ENCODE data around the gene NCOA4.

The NCOA4 gene

GRCh38 chr10:46075869-46076268 lies 45.4 kb upstream of the NCOA4 start:
- no peaks in the 10 kb centered on the region for H3K9me3 ChIP-seq (ENCODE audit: control insufficient read depth, low read length)

GRCh38 chr10:46074196-46074946 lies 43.9 kb upstream of the NCOA4 start:
- Histone ChIP-seq H2AFZ (no peak overlapping the region), H3K9ac (no peak overlapping the region), H3K4me1 (no peaks in the 10 kb centered on the region), H3K9me3 (ENCODE audit: control insufficient read depth, low read length) (no peaks in the 10 kb centered on the region), H3K79me2 (no peaks in the 10 kb centered on the region), H3K4me2 (ENCODE audit: low read length) (no peak overlapping the region), H3K36me3 (ENCODE audit: control insufficient read depth, insufficient read depth, low read length) (no peaks in the 10 kb centered on the region), H3K27me3 (ENCODE audit: control insufficient read depth, insufficient read depth, low read length) (no peaks in the 10 kb centered on the region), H3K27ac (no peak overlapping the region), H3K4me3 (ENCODE audit: low read depth, low read length) (no peak overlapping the region)
- no peak for TF ChIP-seq CTCF (IDR thresholded peaks at IDR 0.05)

More at GRCh38 chr10:46075869-46076268, 45.4 kb upstream of the NCOA4 start:
- Histone ChIP-seq H2AFZ (no peak overlapping the region), H3K4me1 (no peaks in the 10 kb centered on the region), H3K4me3 (ENCODE audit: low read depth, low read length) (no peak overlapping the region), H3K36me3 (ENCODE audit: control insufficient read depth, insufficient read depth, low read length) (no peaks in the 10 kb centered on the region), H3K9ac (no peak overlapping the region), H3K4me2 (ENCODE audit: low read length) (no peak overlapping the region), H3K27ac (no peak overlapping the region), H3K27me3 (ENCODE audit: control insufficient read depth, insufficient read depth, low read length) (no peaks in the 10 kb centered on the region), H3K79me2 (no peaks in the 10 kb centered on the region)
- no peak for TF ChIP-seq CTCF (IDR thresholded peaks at IDR 0.05)

- no peak overlapping the region for H3K4me3 ChIP-seq (ENCODE audit: low read depth, low read length)
- H3K9ac ChIP-seq: no peak overlapping the region
- no peaks in the 10 kb centered on the region for H3K27me3 ChIP-seq (ENCODE audit: control insufficient read depth, insufficient read depth, low read length)
- no peak overlapping the region for H2AFZ ChIP-seq
- no peak overlapping the region for H3K4me2 ChIP-seq (ENCODE audit: low read length)
- no peaks in the 10 kb centered on the region for H3K4me1 ChIP-seq
- no peaks in the 10 kb centered on the region for H3K36me3 ChIP-seq (ENCODE audit: control insufficient read depth, insufficient read depth, low read length)
- no peak overlapping the region for H3K27ac ChIP-seq
- H3K79me2 ChIP-seq: no peaks in the 10 kb centered on the region
- TF ChIP-seq CTCF (IDR thresholded peaks at IDR 0.05): no peak
- no peaks in the 10 kb centered on the region for H3K9me3 ChIP-seq (ENCODE audit: control insufficient read depth, low read length)
These were observed 43.1 kb upstream of the NCOA4 start for GRCh38 chr10:46073564-46073963.

- Histone ChIP-seq H3K36me3 (ENCODE audit: control insufficient read depth, insufficient read depth, low read length) (no peaks in the 10 kb centered on the region), H3K27ac (no peak overlapping the region), H3K4me3 (ENCODE audit: low read depth, low read length) (no peak overlapping the region), H3K27me3 (ENCODE audit: control insufficient read depth, insufficient read depth, low read length) (no peaks in the 10 kb centered on the region), H3K9me3 (ENCODE audit: control insufficient read depth, low read length) (no peaks in the 10 kb centered on the region), H3K9ac (no peak overlapping the region), H3K4me2 (ENCODE audit: low read length) (no peak overlapping the region), H2AFZ (no peak overlapping the region), H3K79me2 (no peaks in the 10 kb centered on the region), H3K4me1 (no peaks in the 10 kb centered on the region)
- no peak for TF ChIP-seq CTCF (IDR thresholded peaks at IDR 0.05)
These were observed 40.3 kb upstream of the NCOA4 start for GRCh38 chr10:46070749-46071148.
